Effector memory CD4-positive, alpha-beta T cell (primary cell): ENCODE measurements around the gene RIIAD1.
"Not testable (repeated sequence)": the region's sequence is repeated elsewhere in the genome, so short reads cannot be mapped to it uniquely, and the experiment has no call there.

Source experiments
- DNase-seq, 3 donors: peaks; one replicate each; pipeline ENCODE4 v3.0.0-alpha.2; 2020
- H3K27ac ChIP-seq: 2 replicates; pipeline ENCODE4 v1.7.0; 2013; ENCODE audit warnings: mild to moderate bottlenecking, low read length, moderate library complexity; ENCODE audit not compliant: insufficient read depth, poor library complexity, severe bottlenecking
- H3K27me3 ChIP-seq: replicated peaks from 2 replicates; pipeline ENCODE4 v1.7.0; 2013; ENCODE audit warnings: mild to moderate bottlenecking, low read length; ENCODE audit not compliant: insufficient read depth, control insufficient read depth, poor library complexity, severe bottlenecking
- H3K36me3 ChIP-seq: 2 replicates; pipeline ENCODE4 v1.7.0; 2013; ENCODE audit warnings: mild to moderate bottlenecking, low read length, moderate library complexity; ENCODE audit not compliant: control insufficient read depth, insufficient read depth
- H3K4me1 ChIP-seq: 2 replicates; pipeline ENCODE4 v1.7.0; 2013; ENCODE audit warnings: low read length, mild to moderate bottlenecking; ENCODE audit not compliant: control insufficient read depth, insufficient read depth, poor library complexity, severe bottlenecking
- H3K4me3 ChIP-seq: 2 replicates; pipeline ENCODE4 v1.7.0; 2013; ENCODE audit warnings: low read length, low read depth, mild to moderate bottlenecking; ENCODE audit not compliant: insufficient read depth, poor library complexity, severe bottlenecking
- H3K9me3 ChIP-seq: 2 replicates; pipeline ENCODE4 v1.7.0; 2013; ENCODE audit warnings: mild to moderate bottlenecking, low read length, moderate library complexity; ENCODE audit not compliant: control insufficient read depth
- total RNA-seq, 3 donors: gene quantifications; one replicate each; lab custom pipeline; 2026; lab: John Stamatoyannopoulos, UW

The RIIAD1 gene, protein sequence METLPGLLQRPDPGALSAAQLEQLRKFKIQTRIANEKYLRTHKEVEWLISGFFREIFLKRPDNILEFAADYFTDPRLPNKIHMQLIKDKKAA
- total RNA-seq, result 0 to 0.17 (median 0) reads per million in 3 donors

DNA sequence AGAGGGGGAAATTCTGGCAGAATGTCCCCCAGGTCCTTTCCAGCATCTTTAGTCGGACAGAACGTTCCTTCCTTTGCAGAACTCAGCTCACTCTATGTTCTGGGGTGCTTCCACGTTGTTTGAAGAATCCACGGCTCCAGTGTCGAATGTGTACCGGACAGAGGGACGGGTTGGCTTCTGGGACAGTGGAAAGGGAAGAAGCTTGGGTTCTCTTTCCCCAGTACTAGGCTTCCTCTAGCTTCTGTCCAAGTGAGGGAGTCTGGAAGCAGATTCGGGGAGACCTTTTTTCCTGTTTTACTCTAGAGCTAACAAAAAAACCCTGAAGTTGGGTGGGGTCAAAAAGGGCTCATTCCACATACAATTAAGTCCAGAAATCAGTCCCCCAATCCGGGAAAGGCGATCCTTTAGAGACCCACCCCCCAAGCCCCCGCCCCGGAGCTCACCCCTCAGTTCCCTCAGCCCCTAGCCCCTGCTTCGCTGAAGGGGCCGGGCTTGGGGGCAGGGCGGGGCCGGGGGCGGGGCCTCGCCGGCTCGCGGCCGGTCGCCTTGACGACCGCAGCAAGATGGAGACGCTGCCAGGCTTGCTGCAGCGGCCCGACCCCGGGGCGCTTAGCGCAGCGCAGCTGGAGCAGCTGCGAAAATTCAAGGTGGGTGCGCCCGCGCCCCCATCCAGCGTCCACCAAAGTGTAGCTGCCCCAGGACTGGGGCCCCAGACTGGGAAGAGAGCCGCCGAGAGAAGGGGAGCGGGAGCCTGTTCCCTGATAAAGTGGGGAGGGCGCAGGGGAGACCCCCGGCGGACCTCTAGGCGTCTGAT lies at the start of gene RIIAD1:
RIIAD1 (plus strand) TSS at position 549 of the 814 bp plus-strand sequence; CDS start at position 564, 15 bp downstream.
- H3K27me3 ChIP-seq, result peaks cover 13% of the 10 kb centered on the region
- H3K9me3 ChIP-seq, result no peaks in the 10 kb centered on the region
- no peaks in the 10 kb centered on the region for H3K36me3 ChIP-seq
- peak in 1 of 3 donors; percentile 18 for DNase-seq
- peak within 1 kb of the TSS; percentile 50 for H3K4me3 ChIP-seq
- peaks cover 14% of the 10 kb centered on the region for H3K4me1 ChIP-seq
- no peak within 1 kb of the TSS for H3K27ac ChIP-seq

DNA sequence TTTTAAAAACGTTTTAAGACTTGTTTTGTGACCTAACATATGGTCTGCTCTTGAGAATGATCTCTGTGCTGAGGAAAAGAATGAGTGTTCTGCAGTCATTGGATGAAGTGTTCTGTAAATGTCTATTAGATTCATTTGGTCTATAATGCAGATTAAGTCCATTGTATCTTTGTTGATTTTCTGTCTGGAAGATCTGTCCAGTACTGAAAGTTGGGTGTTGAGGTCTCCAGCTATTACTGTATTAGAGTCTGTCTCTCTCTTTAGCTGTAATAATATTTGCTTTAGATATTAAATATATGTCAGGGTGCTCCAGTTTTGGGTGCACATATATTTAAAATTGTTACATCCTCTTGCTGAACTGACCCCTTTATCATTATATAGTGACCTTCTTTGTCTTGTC lies 47.9 kb upstream of the RIIAD1 start:
- no peaks in the 10 kb centered on the region for H3K9me3 ChIP-seq
- no peak for DNase-seq
- no peaks in the 10 kb centered on the region for H3K4me1 ChIP-seq
- H3K36me3 ChIP-seq, result peaks cover 8% of the 10 kb centered on the region
- no peak overlapping the region for H3K27ac ChIP-seq
- H3K27me3 ChIP-seq, result no peaks in the 10 kb centered on the region
- no peak overlapping the region for H3K4me3 ChIP-seq

DNA sequence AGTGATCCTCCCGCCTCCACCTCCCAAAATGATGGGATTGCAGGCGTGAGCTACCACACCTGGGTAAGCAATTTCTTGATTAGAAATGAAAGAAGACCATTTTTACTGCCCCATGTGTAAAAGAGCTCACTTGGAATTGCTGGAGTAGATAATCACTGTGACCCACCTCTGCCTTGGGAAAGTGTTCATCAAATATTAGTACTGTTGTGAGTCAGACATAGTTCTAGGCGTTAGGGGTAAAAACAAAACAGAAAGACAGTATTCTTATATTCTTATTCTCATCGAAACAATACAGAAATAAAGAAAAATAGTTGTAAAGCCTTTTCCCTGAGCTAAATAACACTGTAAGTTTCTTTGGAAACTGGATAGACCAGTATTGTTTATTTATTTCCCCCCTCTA lies 40.9 kb upstream of the RIIAD1 start:
- Histone ChIP-seq H3K4me1 (no peaks in the 10 kb centered on the region), H3K27ac (no peak overlapping the region), H3K9me3 (no peaks in the 10 kb centered on the region), H3K27me3 (no peaks in the 10 kb centered on the region), H3K36me3 (peaks cover 7% of the 10 kb centered on the region), H3K4me3 (no peak overlapping the region)
- DNase-seq, result no peak

DNA sequence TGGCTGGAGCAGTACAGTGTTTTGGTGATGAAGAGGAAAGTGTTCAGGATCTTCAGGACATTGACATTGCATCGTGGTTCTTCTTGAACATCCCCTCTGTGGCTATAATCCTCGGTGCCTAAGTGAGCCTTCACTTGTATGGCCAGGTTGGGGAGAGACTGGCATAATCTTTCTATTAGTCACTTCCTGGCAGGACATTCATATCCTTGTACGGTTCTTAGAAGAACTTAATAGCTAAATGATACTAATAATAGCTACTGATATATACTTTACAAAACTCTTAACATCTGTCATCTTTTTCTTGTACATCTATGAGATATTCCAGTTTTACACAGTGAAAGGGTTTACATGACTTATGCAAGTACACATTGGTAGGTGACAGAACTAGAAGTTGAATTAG lies 40.5 kb upstream of the RIIAD1 start:
- peaks cover 8% of the 10 kb centered on the region for H3K36me3 ChIP-seq
- no peaks in the 10 kb centered on the region for H3K27me3 ChIP-seq
- no peak overlapping the region for H3K4me3 ChIP-seq
- H3K9me3 ChIP-seq, result no peaks in the 10 kb centered on the region
- no peak overlapping the region for H3K27ac ChIP-seq
- H3K4me1 ChIP-seq, result no peaks in the 10 kb centered on the region
- DNase-seq, result no peak

DNA sequence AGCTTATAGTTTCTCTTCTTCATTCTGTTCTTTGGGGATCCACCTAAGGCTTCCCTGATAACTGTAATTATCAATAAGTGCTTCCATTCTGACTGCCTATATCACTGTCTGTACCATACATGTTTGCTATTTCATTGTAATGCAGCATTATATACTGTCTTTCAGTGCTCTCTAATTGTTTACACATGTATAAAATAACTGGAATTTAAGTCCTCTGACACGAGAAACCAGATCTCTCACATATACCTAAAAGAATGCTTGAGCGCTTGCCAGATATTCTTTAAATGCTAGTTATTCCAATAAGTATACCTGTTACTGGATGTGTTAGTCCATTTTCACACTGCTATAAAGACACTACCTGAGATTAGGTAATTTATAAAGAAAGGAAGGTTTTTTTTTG lies 39.4 kb upstream of the RIIAD1 start:
- H3K4me3 ChIP-seq, result no peak overlapping the region
- H3K36me3 ChIP-seq, result peaks cover 13% of the 10 kb centered on the region
- H3K27me3 ChIP-seq, result no peaks in the 10 kb centered on the region
- no peaks in the 10 kb centered on the region for H3K4me1 ChIP-seq
- no peak overlapping the region for H3K27ac ChIP-seq
- no peak for DNase-seq
- H3K9me3 ChIP-seq, result no peaks in the 10 kb centered on the region

DNA sequence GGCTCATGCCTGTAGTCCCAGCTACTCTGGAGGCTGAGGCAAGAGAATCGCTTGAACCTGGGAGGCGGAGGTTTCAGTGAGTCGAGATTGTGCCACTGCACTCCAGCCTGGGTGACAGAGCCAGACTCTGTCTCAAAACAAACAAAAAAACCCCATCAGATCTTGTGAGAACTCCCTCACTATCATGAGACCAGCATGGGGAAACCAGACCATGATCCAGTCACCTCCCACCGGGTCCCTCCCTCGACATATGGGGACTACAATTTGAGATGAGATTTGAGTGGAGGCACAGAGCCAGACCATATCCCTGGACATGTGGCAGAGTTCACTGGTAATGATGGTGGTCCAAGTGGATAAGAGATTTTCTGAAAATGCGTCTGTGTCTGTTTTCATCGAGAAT lies 38.4 kb upstream of the RIIAD1 start:
- H3K27ac ChIP-seq, H3K9me3 ChIP-seq, H3K4me1 ChIP-seq, H3K4me3 ChIP-seq, H3K27me3 ChIP-seq, DNase-seq: not testable (repeated sequence)
- H3K36me3 ChIP-seq, result peaks cover 13% of the 10 kb centered on the region

DNA sequence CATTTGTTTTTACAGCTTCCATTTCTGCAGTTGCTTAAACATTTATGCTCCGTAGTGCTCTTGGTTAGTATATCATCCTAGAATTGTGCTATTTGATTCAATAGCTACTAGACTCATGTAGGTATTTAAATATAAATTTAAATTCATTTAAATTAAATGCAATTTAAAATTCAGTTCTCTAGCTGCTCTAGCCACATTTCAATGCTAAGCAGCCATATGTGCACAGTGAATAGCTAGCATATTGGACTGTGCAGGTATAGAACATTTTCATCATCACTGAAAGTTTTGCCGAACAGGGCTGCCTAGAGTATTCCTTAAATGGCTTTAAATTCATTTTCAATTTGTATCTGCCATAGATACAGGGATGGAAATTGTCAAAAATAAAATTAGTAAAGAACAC lies 37.2 kb upstream of the RIIAD1 start:
- no peak overlapping the region for H3K4me3 ChIP-seq
- H3K36me3 ChIP-seq, result peaks cover 13% of the 10 kb centered on the region
- no peaks in the 10 kb centered on the region for H3K4me1 ChIP-seq
- H3K27me3 ChIP-seq, result no peaks in the 10 kb centered on the region
- no peak overlapping the region for H3K27ac ChIP-seq
- no peak for DNase-seq
- no peaks in the 10 kb centered on the region for H3K9me3 ChIP-seq

DNA sequence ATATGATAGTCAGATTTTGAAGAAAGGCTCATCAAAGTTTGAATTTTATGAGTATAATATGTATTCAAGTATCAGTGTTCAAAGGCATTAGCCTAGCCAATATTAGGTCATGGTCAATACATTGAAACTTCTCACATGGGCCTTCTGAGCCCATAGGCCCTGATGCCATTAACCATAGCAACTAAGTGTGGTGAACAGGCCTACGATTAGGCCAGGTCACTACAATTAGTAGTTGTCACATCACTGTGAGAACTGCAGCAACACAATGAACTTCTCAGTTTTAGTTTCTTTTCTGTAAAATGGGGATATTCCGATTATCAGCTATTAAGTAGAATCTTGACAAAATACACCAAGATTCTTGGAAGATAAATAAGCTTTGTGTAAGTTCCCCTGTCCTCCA lies 34.8 kb upstream of the RIIAD1 start:
- no peak overlapping the region for H3K27ac ChIP-seq
- peaks cover 13% of the 10 kb centered on the region for H3K36me3 ChIP-seq
- H3K27me3 ChIP-seq, result no peaks in the 10 kb centered on the region

DNA sequence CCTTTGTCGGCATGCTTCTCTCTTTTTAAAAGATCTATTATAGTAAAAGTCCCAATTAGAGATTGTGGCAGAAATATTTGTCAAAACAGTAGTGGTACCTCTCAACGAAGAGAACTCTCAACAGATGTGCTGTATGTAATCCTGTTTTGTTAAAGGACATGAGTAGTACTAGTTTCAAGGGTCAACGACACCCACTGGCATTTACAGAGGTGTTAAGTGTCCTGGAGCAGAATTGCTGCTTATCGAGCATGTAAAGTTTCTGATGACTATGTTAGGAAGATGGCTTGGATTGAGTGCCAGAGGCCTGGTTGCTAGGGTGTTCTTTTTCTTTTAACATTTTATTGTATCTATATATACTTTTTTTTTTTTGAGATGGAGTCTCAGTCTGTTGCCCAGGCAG lies 31.8 kb upstream of the RIIAD1 start:
- Histone ChIP-seq H3K27me3 (no peaks in the 10 kb centered on the region), H3K4me1 (no peaks in the 10 kb centered on the region), H3K4me3 (no peak overlapping the region), H3K27ac (no peak overlapping the region), H3K36me3 (peaks cover 30% of the 10 kb centered on the region), H3K9me3 (no peaks in the 10 kb centered on the region)
- no peak for DNase-seq

More for the DNA sequence above, 34.8 kb upstream of the RIIAD1 start:
- Histone ChIP-seq H3K9me3 (no peaks in the 10 kb centered on the region), H3K4me3 (no peak overlapping the region), H3K4me1 (no peaks in the 10 kb centered on the region)
- no peak for DNase-seq

DNA sequence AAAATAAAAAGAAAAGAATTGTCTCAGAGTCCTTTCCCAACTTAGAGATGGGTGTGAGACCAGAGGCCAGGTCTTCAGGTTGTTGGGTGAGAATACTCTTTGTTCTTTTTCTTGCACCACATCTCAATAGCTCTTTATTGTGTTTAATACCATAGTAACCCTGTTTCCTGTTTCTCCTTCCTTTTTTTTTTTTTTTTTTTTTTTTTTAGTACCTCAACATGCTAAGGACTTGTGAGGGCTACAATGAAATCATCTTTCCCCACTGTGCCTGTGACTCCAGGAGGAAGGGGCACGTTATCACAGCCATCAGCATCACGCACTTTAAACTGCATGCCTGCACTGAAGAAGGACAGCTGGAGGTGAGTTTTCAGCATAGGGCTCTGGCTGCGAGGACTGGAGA lies 29.1 kb upstream of the RIIAD1 start:
- Histone ChIP-seq H3K36me3 (peaks cover 22% of the 10 kb centered on the region), H3K4me1 (no peaks in the 10 kb centered on the region), H3K9me3 (no peaks in the 10 kb centered on the region), H3K27me3 (no peaks in the 10 kb centered on the region), H3K27ac (no peak overlapping the region), H3K4me3 (no peak overlapping the region)
- DNase-seq, result no peak
